ENCODE results near the gene TSEN2.
"Not testable (repeated sequence)": the region's sequence is repeated elsewhere in the genome, so short reads cannot be mapped to it uniquely, and the experiment has no call there.

The TSEN2 gene

GRCh38 chr3:12503126-12503957, 19.1 kb downstream of the TSEN2 start:
- no peak for DNase-seq
- ATAC-seq = no peak

- no peak for DNase-seq
- ATAC-seq = no peak
These were observed 22.0 kb downstream of the TSEN2 start for GRCh38 chr3:12506201-12506709.

- DNase-seq (no peak), ATAC-seq (no peak)
These were observed 23.5 kb downstream of the TSEN2 start for GRCh38 chr3:12507591-12508281.

- DNase-seq (no peak), ATAC-seq (no peak)
These were observed 24.0 kb downstream of the TSEN2 start for GRCh38 chr3:12508291-12508700.

- no peak for DNase-seq
- ATAC-seq = no peak
These were observed 25.2 kb downstream of the TSEN2 start for GRCh38 chr3:12509466-12509865.

- DNase-seq (no peak), ATAC-seq (no peak)
These were observed 28.3 kb downstream of the TSEN2 start for GRCh38 chr3:12512534-12513118.

GRCh38 chr3:12513694-12514446, 29.6 kb downstream of the TSEN2 start:
- no peak for DNase-seq
- ATAC-seq = no peak

- ATAC-seq = no peak
These were observed 31.4 kb downstream of the TSEN2 start for GRCh38 chr3:12515631-12516030.

GRCh38 chr3:12516873-12517272, 32.6 kb downstream of the TSEN2 start:
- no peak for DNase-seq
- no peak for ATAC-seq

More at GRCh38 chr3:12515631-12516030, 31.4 kb downstream of the TSEN2 start:
- no peak for DNase-seq

- DNase-seq = no peak
- no peak for ATAC-seq
These were observed 34.2 kb downstream of the TSEN2 start for GRCh38 chr3:12518261-12519028.

- DNase-seq = no peak
- no peak for ATAC-seq
These were observed 36.7 kb downstream of the TSEN2 start for GRCh38 chr3:12521010-12521409.

- DNase-seq = no peak
- ATAC-seq = no peak
These were observed 38.4 kb downstream of the TSEN2 start for GRCh38 chr3:12522721-12523120.

- DNase-seq (no peak), ATAC-seq (no peak)
These were observed 43.5 kb downstream of the TSEN2 start for GRCh38 chr3:12527757-12528143.

- ATAC-seq (peak; percentile 34), DNase-seq (no peak)
These were observed 47.9 kb downstream of the TSEN2 start for GRCh38 chr3:12532182-12532581.

- no peak for ATAC-seq
- no peak for DNase-seq
These were observed 52.1 kb downstream of the TSEN2 start for GRCh38 chr3:12536423-12536822.

GRCh38 chr3:12541625-12542024, 57.3 kb downstream of the TSEN2 start:
- DNase-seq (no peak), ATAC-seq (no peak)

GRCh38 chr3:12543497-12543896, 59.2 kb downstream of the TSEN2 start:
- not testable (repeated sequence) for ATAC-seq, DNase-seq

GRCh38 chr3:12544652-12545472, 60.6 kb downstream of the TSEN2 start:
- DNase-seq (no peak), ATAC-seq (no peak)

- no peak for ATAC-seq
- DNase-seq = no peak
These were observed 61.2 kb downstream of the TSEN2 start, which contains the start of gene MKRN2OS for GRCh38 chr3:12545473-12545791. Gene MKRN2OS (minus strand): TSS chr3:12545499. CDS start chr3:12545464, 35 bp downstream.

- ATAC-seq = no peak
- no peak for DNase-seq
These were observed 65.9 kb downstream of the TSEN2 start for GRCh38 chr3:12549971-12550760.

All from stimulated activated naive CD8-positive, alpha-beta T cell treated with anti-CD3 and anti-CD28 coated beads, Interleukin-15, Interleukin-2, amounts not matched to agents 100 U/mL and 50 U/mL, for 24 hours (primary cell).